ENCODE measurements around the gene OTOF.

GRCh38 chr2:26442301-26442700 is 35.6 kb downstream of the OTOF start:
- TF ChIP-seq EZH2 (IDR thresholded peaks at IDR 0.05; ENCODE audit: low read depth, unreplicated experiment) (no peak), CTCF (conservative IDR thresholded peaks at IDR 0.05; ENCODE audit: low read depth in 2 of 2) (no peak), POLR2AphosphoS5 (IDR thresholded peaks at IDR 0.05; ENCODE audit: low read depth) (no peak), ZNF114 (CRISPR knock-in tag; IDR thresholded peaks at IDR 0.05) (no peak), EZH2phosphoT487 (IDR thresholded peaks at IDR 0.05; ENCODE audit: unreplicated experiment) (no peak), REST (IDR thresholded peaks at IDR 0.05; ENCODE audit: unreplicated experiment) (no peak)

Measured in GM23338 (cell line).